PFSK-1 (cell line): ENCODE results near the gene MYOM3.

Source experiments
- POLR2AphosphoS5 ChIP-seq: IDR thresholded peaks from 2 replicates; pipeline ENCODE4 v1.6.1; 2012; ENCODE audit warnings: low read depth, mild to moderate bottlenecking, control low read depth, low read length, moderate library complexity
- TAF1 ChIP-seq: IDR thresholded peaks from 2 replicates; pipeline ENCODE4 v1.6.1; 2012; ENCODE audit warnings: low read length, control low read depth, borderline replicate concordance; ENCODE audit not compliant: insufficient read depth

DNA sequence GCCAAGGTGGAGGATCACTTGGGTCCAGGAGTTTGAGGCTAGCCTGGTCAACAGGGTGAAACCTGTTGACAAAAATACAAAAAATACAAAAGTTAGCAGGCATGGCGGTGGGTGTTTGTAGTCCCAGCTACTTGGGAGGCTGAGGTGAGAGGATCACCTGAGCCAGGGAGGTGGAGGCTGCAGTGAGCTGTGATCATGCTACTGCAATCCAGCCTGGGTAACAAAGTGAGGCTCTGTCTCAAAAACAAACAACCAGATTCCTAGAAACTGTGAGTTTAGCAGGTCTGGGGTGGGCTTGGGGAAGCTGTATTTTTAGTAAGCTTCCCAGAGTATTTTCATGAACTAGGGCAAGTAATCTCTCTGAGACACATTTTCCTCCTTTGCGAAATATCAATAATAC is 5.2 kb upstream of the MYOM3 start:
- TF ChIP-seq TAF1 (no peak), POLR2AphosphoS5 (no peak)
